ENCODE measurements around the gene TRIM71.

DNA sequence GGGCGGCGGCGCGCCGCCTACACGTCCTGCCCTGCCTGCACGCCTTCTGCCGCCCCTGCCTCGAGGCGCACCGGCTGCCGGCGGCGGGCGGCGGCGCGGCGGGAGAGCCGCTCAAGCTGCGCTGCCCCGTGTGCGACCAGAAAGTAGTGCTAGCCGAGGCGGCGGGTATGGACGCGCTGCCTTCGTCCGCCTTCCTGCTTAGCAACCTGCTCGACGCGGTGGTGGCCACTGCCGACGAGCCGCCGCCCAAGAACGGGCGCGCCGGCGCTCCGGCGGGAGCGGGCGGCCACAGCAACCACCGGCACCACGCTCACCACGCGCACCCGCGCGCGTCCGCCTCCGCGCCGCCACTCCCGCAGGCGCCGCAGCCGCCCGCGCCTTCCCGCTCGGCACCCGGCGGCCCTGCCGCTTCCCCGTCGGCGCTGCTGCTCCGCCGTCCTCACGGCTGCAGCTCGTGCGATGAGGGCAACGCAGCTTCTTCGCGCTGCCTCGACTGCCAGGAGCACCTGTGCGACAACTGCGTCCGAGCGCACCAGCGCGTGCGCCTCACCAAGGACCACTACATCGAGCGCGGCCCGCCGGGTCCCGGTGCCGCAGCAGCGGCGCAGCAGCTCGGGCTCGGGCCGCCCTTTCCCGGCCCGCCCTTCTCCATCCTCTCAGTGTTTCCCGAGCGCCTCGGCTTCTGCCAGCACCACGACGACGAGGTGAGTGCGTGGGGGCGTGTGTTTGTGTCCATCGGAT, 602 bp downstream of the TRIM71 start:
- TF ChIP-seq REST (IDR thresholded peaks at IDR 0.05; ENCODE audit: low read depth) (no peak), MAX (IDR thresholded peaks at IDR 0.05) (no peak), YY1 (IDR thresholded peaks at IDR 0.05; ENCODE audit: extremely low read depth, insufficient replicate concordance, low read depth, low read length) (no peak), POLR2A (IDR thresholded peaks at IDR 0.05; ENCODE audit: borderline replicate concordance, extremely low read depth, insufficient read depth, insufficient read length) (no peak), POLR2AphosphoS5 (IDR thresholded peaks at IDR 0.05; ENCODE audit: low read depth, low read length) (no peak), SRF (IDR thresholded peaks at IDR 0.05; ENCODE audit: low read depth) (no peak)
- TF ChIP-seq, protein P1, sequence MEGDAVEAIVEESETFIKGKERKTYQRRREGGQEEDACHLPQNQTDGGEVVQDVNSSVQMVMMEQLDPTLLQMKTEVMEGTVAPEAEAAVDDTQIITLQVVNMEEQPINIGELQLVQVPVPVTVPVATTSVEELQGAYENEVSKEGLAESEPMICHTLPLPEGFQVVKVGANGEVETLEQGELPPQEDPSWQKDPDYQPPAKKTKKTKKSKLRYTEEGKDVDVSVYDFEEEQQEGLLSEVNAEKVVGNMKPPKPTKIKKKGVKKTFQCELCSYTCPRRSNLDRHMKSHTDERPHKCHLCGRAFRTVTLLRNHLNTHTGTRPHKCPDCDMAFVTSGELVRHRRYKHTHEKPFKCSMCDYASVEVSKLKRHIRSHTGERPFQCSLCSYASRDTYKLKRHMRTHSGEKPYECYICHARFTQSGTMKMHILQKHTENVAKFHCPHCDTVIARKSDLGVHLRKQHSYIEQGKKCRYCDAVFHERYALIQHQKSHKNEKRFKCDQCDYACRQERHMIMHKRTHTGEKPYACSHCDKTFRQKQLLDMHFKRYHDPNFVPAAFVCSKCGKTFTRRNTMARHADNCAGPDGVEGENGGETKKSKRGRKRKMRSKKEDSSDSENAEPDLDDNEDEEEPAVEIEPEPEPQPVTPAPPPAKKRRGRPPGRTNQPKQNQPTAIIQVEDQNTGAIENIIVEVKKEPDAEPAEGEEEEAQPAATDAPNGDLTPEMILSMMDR (IDR thresholded peaks at IDR 0.05 in 2 of 3, conservative IDR thresholded peaks at IDR 0.05 in 1 of 3; ENCODE audit: borderline replicate concordance in 1 of 3, insufficient read depth in 1 of 3, low read depth in 2 of 3, low read length in 2 of 3) = no peak

All from HCT116 (cell line).